ENCODE data around the gene ANGEL1.

ANGEL1 gene

GRCh38 chr14:76784881-76785280 is 27.8 kb downstream of the ANGEL1 start:
- Histone ChIP-seq H3K4me3 (ENCODE audit: low read length) (no peak overlapping the region), H3K27me3 (ENCODE audit: insufficient read depth, low read length) (no peaks in the 10 kb centered on the region), H3K9ac (ENCODE audit: low read depth, low read length) (no peak overlapping the region), H3K36me3 (ENCODE audit: insufficient read depth, low read depth, low read length) (peaks cover 76% of the 10 kb centered on the region), H3K27ac (ENCODE audit: low read length) (no peak overlapping the region), H3K9me3 (ENCODE audit: insufficient read depth, low read depth, low read length) (no peaks in the 10 kb centered on the region), H3K4me1 (ENCODE audit: insufficient read depth, low read length) (no peaks in the 10 kb centered on the region)

- no peak overlapping the region for H3K4me3 ChIP-seq (ENCODE audit: low read length)
- H3K9ac ChIP-seq (ENCODE audit: low read depth, low read length) = no peak overlapping the region
- H3K4me1 ChIP-seq (ENCODE audit: insufficient read depth, low read length) = no peaks in the 10 kb centered on the region
- no peaks in the 10 kb centered on the region for H3K27me3 ChIP-seq (ENCODE audit: insufficient read depth, low read length)
- no peaks in the 10 kb centered on the region for H3K9me3 ChIP-seq (ENCODE audit: insufficient read depth, low read depth, low read length)
- H3K27ac ChIP-seq (ENCODE audit: low read length) = no peak overlapping the region
- H3K36me3 ChIP-seq (ENCODE audit: insufficient read depth, low read depth, low read length) = peaks cover 72% of the 10 kb centered on the region
These were observed 28.3 kb downstream of the ANGEL1 start for GRCh38 chr14:76784266-76784874.

GRCh38 chr14:76782885-76783566 is 29.7 kb downstream of the ANGEL1 start:
- no peak overlapping the region for H3K4me3 ChIP-seq (ENCODE audit: low read length)
- no peaks in the 10 kb centered on the region for H3K9me3 ChIP-seq (ENCODE audit: insufficient read depth, low read depth, low read length)
- no peak overlapping the region for H3K27ac ChIP-seq (ENCODE audit: low read length)
- no peaks in the 10 kb centered on the region for H3K27me3 ChIP-seq (ENCODE audit: insufficient read depth, low read length)
- peaks cover 59% of the 10 kb centered on the region for H3K36me3 ChIP-seq (ENCODE audit: insufficient read depth, low read depth, low read length)
- H3K9ac ChIP-seq (ENCODE audit: low read depth, low read length) = no peak overlapping the region
- H3K4me1 ChIP-seq (ENCODE audit: insufficient read depth, low read length) = no peaks in the 10 kb centered on the region

GRCh38 chr14:76782115-76782884 is 30.4 kb downstream of the ANGEL1 start:
- Histone ChIP-seq H3K9me3 (ENCODE audit: insufficient read depth, low read depth, low read length) (no peaks in the 10 kb centered on the region), H3K4me3 (ENCODE audit: low read length) (no peak overlapping the region), H3K9ac (ENCODE audit: low read depth, low read length) (no peak overlapping the region), H3K36me3 (ENCODE audit: insufficient read depth, low read depth, low read length) (peaks cover 52% of the 10 kb centered on the region), H3K27ac (ENCODE audit: low read length) (no peak overlapping the region), H3K27me3 (ENCODE audit: insufficient read depth, low read length) (no peaks in the 10 kb centered on the region), H3K4me1 (ENCODE audit: insufficient read depth, low read length) (no peaks in the 10 kb centered on the region)

GRCh38 chr14:76781648-76782051 is 31.0 kb downstream of the ANGEL1 start:
- no peaks in the 10 kb centered on the region for H3K9me3 ChIP-seq (ENCODE audit: insufficient read depth, low read depth, low read length)
- H3K4me3 ChIP-seq (ENCODE audit: low read length) = no peak overlapping the region
- H3K27ac ChIP-seq (ENCODE audit: low read length) = no peak overlapping the region
- H3K27me3 ChIP-seq (ENCODE audit: insufficient read depth, low read length) = no peaks in the 10 kb centered on the region
- H3K36me3 ChIP-seq (ENCODE audit: insufficient read depth, low read depth, low read length) = peaks cover 45% of the 10 kb centered on the region
- H3K4me1 ChIP-seq (ENCODE audit: insufficient read depth, low read length) = peaks cover under 1% of the 10 kb centered on the region; the same call in 1 of the 2 replicates
- H3K9ac ChIP-seq (ENCODE audit: low read depth, low read length) = no peak overlapping the region

GRCh38 chr14:76780875-76781647 is 31.6 kb downstream of the ANGEL1 start:
- Histone ChIP-seq H3K27me3 (ENCODE audit: insufficient read depth, low read length) (no peaks in the 10 kb centered on the region), H3K4me3 (ENCODE audit: low read length) (no peak overlapping the region), H3K4me1 (ENCODE audit: insufficient read depth, low read length) (peaks cover 3% of the 10 kb centered on the region; the same call in 1 of the 2 replicates), H3K9me3 (ENCODE audit: insufficient read depth, low read depth, low read length) (no peaks in the 10 kb centered on the region), H3K36me3 (ENCODE audit: insufficient read depth, low read depth, low read length) (peaks cover 43% of the 10 kb centered on the region), H3K27ac (ENCODE audit: low read length) (no peak overlapping the region), H3K9ac (ENCODE audit: low read depth, low read length) (no peak overlapping the region)

GRCh38 chr14:76780360-76780759 is 32.3 kb downstream of the ANGEL1 start:
- no peak overlapping the region for H3K9ac ChIP-seq (ENCODE audit: low read depth, low read length)
- peaks cover 3% of the 10 kb centered on the region; the same call in 1 of the 2 replicates for H3K4me1 ChIP-seq (ENCODE audit: insufficient read depth, low read length)
- H3K9me3 ChIP-seq (ENCODE audit: insufficient read depth, low read depth, low read length) = no peaks in the 10 kb centered on the region
- H3K27me3 ChIP-seq (ENCODE audit: insufficient read depth, low read length) = no peaks in the 10 kb centered on the region
- H3K4me3 ChIP-seq (ENCODE audit: low read length) = no peak overlapping the region
- no peak overlapping the region for H3K27ac ChIP-seq (ENCODE audit: low read length)
- H3K36me3 ChIP-seq (ENCODE audit: insufficient read depth, low read depth, low read length) = peaks cover 37% of the 10 kb centered on the region

GRCh38 chr14:76780058-76780345 is 32.7 kb downstream of the ANGEL1 start:
- H3K9me3 ChIP-seq (ENCODE audit: insufficient read depth, low read depth, low read length) = no peaks in the 10 kb centered on the region
- peaks cover 37% of the 10 kb centered on the region for H3K36me3 ChIP-seq (ENCODE audit: insufficient read depth, low read depth, low read length)
- peaks cover 3% of the 10 kb centered on the region; the same call in 1 of the 2 replicates for H3K4me1 ChIP-seq (ENCODE audit: insufficient read depth, low read length)
- 0 out of 2 replicates have a peak, but pooled peaks cover 2% of the 10 kb centered on the region for H3K27me3 ChIP-seq (ENCODE audit: insufficient read depth, low read length)
- no peak overlapping the region for H3K9ac ChIP-seq (ENCODE audit: low read depth, low read length)
- H3K4me3 ChIP-seq (ENCODE audit: low read length) = no peak overlapping the region
- no peak overlapping the region for H3K27ac ChIP-seq (ENCODE audit: low read length)

- Histone ChIP-seq H3K4me3 (ENCODE audit: low read length) (no peak overlapping the region), H3K9me3 (ENCODE audit: insufficient read depth, low read depth, low read length) (no peaks in the 10 kb centered on the region), H3K4me1 (ENCODE audit: insufficient read depth, low read length) (peaks cover 3% of the 10 kb centered on the region; the same call in 1 of the 2 replicates), H3K27me3 (ENCODE audit: insufficient read depth, low read length) (peaks cover 8% of the 10 kb centered on the region; the same call in 1 of the 2 replicates), H3K9ac (ENCODE audit: low read depth, low read length) (no peak overlapping the region), H3K36me3 (ENCODE audit: insufficient read depth, low read depth, low read length) (peaks cover 36% of the 10 kb centered on the region), H3K27ac (ENCODE audit: low read length) (no peak overlapping the region)
These were observed 33.2 kb downstream of the ANGEL1 start for GRCh38 chr14:76779221-76780057.

GRCh38 chr14:76778546-76779215 is 34.0 kb downstream of the ANGEL1 start:
- Histone ChIP-seq H3K9me3 (ENCODE audit: insufficient read depth, low read depth, low read length) (no peaks in the 10 kb centered on the region), H3K4me3 (ENCODE audit: low read length) (no peak overlapping the region), H3K27ac (ENCODE audit: low read length) (no peak overlapping the region), H3K36me3 (ENCODE audit: insufficient read depth, low read depth, low read length) (peaks cover 28% of the 10 kb centered on the region), H3K9ac (ENCODE audit: low read depth, low read length) (no peak overlapping the region), H3K4me1 (ENCODE audit: insufficient read depth, low read length) (peaks cover 3% of the 10 kb centered on the region; the same call in 1 of the 2 replicates), H3K27me3 (ENCODE audit: insufficient read depth, low read length) (peaks cover 10% of the 10 kb centered on the region; the same call in 1 of the 2 replicates)
